ENCODE results near the gene TNFSF9.

- TF ChIP-seq REST (IDR thresholded peaks at IDR 0.05; ENCODE audit: insufficient replicate concordance, low read depth) (no peak), POLR2AphosphoS5 (IDR thresholded peaks at IDR 0.05; ENCODE audit: low read depth) (no peak), CTCF (IDR thresholded peaks at IDR 0.05; ENCODE audit: insufficient read depth, low read length) (no peak), SPI1 (IDR thresholded peaks at IDR 0.05; ENCODE audit: borderline replicate concordance, low read depth) (no peak), GABPA (IDR thresholded peaks at IDR 0.05; ENCODE audit: low read depth) (no peak)
Measured at GRCh38 chr19:6556043-6556449, 25.2 kb downstream of the TNFSF9 start.

All from HL-60 (cell line).